CD1c-positive myeloid dendritic cell (primary cell): ENCODE data around the gene NKAIN4.

Experiments used
- DNase-seq: peaks from one replicate; pipeline ENCODE4 v3.0.0-alpha.2; 2016; ENCODE audit errors: extremely low spot score

NKAIN4 gene

GRCh38 chr20:63219447-63219821 lies 34.8 kb downstream of the NKAIN4 start:
- no peak for DNase-seq

DNA sequence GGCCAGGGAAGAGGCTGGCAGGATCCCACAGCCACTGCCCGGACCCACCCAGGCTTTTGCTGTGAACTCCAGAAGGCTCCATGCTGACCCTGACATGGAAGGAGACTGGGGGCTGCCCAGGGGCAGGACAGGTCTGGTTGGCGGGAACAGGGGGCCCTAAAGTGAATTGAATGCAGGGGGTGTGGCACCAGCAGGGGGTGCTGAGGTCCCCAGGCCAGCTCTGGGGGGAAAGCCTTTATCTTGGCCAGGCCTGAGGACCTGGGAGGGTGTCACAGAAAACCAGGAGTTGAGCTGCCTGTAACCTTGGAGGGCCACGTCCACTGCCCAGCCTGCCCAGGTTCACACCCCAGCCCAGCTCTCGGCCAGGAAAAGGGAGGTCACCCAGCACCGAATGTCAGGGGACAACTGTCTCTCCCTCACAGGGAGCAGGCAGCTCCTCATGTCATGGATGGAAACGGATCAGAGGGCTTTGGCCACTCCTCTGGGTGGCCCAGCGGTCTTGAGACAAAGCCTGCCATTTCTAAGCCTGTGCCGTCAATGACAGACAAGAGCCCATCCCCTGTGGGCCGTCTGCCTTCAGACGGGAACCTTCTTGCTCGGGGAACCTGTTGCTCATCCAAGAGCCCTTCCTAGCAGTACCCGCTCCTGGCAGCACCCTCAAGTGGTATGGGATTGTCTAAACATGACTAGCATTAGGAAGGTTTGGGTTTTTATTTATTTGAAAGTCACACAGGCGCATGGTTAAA lies 35.4 kb downstream of the NKAIN4 start:
- no peak for DNase-seq

DNA sequence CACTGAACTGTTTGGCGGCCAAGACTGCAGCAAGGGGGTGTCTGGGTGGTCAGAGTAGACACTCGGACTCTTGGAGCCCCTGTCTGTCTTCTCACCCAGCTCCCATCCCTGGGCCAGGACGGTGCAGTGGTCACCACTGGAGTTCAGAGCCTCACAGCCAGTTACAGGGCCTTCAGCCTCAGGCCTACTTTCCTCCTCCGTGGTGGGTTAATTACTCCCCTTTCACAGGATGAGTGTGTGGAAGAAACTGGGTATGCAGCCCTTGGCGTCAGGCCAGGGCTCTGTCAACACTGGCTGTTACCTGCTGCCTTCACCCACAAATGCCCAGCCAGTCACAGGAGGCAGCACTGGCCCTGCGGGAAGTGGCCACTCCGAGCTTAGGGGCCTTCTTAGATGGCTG lies 36.6 kb downstream of the NKAIN4 start:
- no peak for DNase-seq

- no peak for DNase-seq
Measured at GRCh38 chr20:63216849-63217471, 37.3 kb downstream of the NKAIN4 start.

GRCh38 chr20:63216041-63216848 lies 38.0 kb downstream of the NKAIN4 start, which contains the start of gene YTHDF1:
TSS of gene YTHDF1 (minus strand) at chr20:63216131. CDS start at chr20:63215892, 239 bp downstream.
- peak; percentile 98 for DNase-seq

DNA sequence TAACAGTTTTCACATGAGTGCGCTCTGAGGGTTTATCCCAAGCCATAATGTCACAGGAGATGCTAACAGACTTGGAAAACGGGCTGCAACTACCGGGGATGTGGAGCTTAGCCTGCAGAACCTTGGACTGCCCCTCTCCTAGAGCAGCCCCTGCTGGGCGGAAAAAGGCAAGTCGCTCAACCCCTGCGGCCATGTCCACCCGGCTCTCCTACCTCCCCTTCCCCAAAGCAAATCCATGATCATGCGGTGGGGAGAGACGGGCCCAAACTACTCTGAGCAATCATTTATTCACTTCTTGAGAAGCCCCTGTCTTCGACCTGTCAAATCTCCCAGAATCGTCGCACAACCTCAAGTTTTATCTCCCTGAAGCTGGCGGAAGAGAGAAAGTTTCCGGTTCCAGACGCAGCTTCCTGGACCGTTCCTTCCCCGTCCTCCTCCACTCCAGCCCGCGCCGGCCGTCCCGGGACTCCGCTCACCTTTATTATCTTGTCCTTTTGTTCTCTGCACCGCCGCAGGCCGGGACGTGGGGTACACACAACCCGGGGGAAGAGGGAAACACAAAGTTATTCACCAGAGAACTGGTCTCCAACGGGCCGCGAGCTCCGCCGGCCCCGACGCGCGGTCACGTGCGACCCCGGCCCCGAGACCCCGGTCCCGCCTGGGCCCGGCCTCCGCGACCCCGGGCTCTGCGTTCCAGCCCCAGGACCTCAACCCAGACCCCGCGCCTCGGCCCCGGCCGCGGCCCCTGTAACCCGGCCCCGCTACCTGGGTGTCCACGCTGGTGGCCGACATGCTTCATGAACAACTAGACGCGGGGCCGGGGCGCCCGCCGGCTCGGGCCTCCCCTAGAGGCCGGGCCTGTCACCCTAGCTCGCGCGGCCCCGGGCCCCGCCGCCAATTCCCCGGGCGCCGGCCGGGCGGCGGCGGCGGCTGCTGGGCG lies 38.9 kb downstream of the NKAIN4 start:
- peak; percentile 24 for DNase-seq

DNA sequence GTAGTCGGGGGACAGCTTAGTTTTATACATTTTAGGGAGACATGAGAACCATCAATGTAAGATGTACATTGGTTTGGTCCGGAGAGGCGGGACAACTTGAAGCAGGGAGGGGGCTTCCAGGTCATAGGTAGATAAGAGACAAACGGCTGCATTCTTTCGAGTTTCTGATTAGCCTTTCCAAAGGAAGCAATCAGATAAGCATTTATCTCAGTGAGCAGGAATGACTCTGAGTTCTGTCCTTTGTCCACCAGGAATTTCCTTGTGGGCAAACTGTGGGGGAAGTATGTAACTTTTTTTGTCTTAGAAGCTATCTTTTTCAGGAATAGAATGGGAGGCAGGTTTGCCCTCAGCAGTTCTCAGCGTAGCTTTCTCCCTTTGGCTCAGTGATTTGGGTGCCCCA lies 39.7 kb downstream of the NKAIN4 start:
- DNase-seq, result no peak

- DNase-seq, result no peak
Measured at GRCh38 chr20:63212792-63213191, 41.5 kb downstream of the NKAIN4 start.

- DNase-seq, result no peak
Measured at GRCh38 chr20:63212393-63212730, 41.9 kb downstream of the NKAIN4 start.

GRCh38 chr20:63210011-63210605 lies 44.2 kb downstream of the NKAIN4 start:
- DNase-seq, result no peak

DNA sequence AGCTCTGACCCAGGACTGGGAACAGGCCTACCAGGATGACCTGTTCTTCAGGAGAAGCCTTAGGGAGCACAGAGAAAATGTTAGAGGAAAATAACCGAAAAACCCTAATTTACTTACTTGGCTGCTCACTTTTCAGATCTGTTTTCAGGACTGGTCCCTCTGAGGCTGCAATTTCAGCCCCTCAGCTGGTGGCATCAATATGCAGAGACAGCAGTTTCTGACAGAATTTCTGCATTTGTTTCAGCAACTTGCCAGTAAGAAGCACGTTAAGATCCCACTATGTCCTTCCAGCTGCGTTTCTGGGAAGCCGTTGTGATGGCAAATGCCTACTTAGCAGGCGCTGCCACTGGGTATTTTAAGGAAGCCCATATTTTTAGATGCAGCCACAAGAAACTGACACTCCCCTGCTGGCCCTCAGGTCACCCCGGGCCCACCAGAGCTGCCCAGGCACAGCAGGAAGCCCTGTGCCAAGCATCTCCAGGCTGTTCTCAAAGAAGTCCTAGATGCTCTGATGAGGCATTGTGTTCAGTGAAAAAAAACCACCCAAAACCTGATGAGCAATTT lies 45.8 kb downstream of the NKAIN4 start:
- no peak for DNase-seq

DNA sequence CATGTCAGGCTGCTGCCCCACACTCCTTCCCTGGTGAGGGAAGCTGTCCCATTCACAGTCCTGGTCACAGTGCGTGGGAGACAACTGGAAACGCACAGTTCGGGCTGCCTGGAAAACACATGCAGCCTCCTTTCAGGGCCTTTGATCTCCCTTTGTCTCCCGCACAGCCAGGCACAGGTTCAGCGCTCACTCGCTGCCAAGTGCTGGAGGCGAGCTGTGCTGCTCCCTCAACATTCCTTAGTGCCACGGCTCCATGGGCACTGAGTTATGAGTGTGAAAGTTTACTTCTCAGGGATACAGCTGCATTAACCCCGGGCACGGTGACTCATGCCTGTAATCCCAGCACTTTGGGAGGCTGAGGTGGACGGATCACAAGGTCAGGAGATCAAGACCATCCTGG lies 47.4 kb downstream of the NKAIN4 start:
- no peak for DNase-seq

DNA sequence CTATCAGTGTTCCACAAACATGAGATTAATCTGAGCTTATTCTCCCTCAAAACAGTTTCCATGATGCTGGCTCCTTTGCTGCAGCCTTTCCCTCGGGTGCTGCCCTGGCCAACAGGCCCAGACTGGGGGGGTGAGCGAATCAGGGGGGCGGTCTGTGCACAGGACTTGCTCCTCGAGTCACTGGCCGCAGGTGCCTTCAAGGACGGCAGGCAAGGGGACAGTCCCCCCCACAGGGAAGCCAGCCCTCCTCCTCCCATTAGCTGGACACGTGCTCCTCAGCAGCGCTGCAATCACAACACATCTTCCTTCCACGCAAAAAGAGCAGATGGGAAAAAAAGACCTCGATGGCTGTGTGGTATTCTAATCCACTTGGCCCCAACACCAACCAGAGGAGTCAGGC lies 48.4 kb downstream of the NKAIN4 start:
- DNase-seq, result no peak

DNA sequence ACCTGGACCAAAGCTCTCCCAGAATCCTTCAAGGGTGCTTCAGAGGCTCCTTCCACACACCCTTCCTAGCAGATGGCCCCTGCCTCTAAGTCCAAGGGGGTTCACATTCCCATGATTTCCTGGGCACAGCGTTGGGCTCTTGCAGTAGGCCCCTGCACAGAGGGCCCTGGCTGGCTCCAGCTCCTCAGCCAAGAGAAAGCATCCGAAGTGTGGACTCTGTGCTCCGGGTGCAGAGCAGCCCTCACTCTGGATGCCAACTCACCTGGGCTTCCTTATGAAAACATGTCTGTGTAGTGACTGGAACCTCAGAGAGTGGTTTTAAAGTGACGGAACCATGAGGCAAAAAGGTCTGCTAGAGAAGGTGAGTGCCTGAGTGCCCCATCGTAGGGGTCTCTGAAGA lies 49.9 kb downstream of the NKAIN4 start:
- DNase-seq, result no peak

DNA sequence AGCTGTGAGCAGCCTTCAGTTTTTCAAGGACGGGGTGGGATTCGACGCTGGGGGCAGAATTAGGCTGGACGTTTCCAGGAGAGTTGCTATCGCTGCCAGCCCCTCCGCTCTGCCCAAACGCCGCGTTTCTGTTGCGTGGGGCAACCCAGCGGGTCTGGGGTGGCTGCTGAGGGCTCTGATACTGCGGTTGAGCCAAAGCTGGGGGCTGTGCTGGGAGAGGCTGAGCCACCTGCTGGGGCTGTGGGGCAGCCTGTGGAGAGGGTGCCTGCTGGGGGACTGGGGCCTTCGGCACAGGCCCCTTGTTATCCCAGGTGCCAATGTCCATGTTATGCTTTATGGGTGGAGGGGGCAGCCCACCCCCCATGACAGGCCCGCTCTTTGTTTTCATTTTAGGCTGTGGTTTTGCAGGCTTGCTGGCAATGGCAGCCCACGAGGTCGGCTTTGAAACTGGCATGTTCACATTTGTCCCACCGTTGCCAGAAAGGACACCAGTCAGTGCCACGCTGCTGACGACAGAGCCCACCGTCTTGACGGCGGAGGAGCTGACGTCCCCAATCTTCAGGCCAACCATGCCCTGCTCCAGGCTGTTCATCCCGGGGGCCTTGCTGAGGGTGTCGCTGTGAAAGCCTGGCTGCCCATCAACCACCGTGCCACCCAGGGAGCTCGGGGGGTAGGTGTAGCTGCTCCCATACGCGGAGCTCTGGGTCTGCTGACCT lies 51.3 kb downstream of the NKAIN4 start:
- no peak for DNase-seq

DNA sequence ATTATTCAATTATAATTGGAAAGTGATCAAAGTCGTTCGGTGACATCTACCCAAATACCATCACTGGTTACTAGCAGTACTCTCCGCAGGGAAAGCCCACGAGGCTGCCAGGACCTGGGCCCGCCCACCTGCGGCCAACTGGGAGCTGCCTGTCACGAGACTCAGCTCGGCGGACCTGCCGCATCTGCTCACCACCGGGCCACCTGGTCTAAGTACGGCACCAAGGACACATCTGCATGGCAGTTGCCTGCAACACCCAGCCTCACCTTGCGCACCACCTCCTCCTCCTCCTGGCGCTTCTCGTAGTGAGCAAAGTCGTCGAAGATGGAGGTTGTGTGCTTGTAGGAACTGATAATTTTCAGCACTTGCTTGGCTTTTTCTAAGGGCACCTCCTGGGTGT lies 52.2 kb downstream of the NKAIN4 start:
- DNase-seq, result no peak

DNA sequence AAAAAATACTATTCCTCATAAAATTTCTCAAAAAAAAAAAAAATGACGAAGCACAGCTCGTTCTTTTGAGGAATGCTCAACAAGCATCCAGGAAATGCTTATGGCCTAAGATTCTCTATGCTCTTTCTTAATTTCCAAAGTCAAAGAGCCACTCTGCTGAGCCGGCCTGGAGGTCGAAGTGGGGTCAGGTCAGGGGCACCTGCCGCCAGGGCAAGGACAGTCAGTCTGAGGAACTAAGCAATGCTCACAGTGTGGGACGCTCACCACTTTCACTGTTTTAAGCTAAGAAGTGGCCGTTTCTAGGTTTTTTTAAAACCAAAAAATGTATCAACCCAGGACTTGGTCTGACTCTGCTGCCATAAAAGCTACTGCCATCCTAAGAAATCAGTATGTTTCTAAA lies 55.7 kb downstream of the NKAIN4 start:
- DNase-seq, result no peak

- no peak for DNase-seq
Measured at GRCh38 chr20:63196768-63197470, 57.3 kb downstream of the NKAIN4 start.

- DNase-seq, result no peak
Measured at GRCh38 chr20:63194797-63195173, 59.5 kb downstream of the NKAIN4 start.
